ENCODE results near the gene C18orf63.

- TF ChIP-seq CTCF (IDR thresholded peaks at IDR 0.05) (no peak), POLR2A (IDR thresholded peaks at IDR 0.05) (no peak)
These were observed 73.7 kb downstream of the C18orf63 start for GRCh38 chr18:74389171-74389927.
